ENCODE measurements around the gene TRIM3. TPM values are rescaled to one million over a fixed set of nuclear protein-coding genes. Genes with fewer than 3 reads are reported as not detected.

The TRIM3 gene
- polyA plus RNA-seq, 1 donor from 2014 or later = 81.7 TPM

- no peak overlapping the region for H3K4me2 ChIP-seq (ENCODE audit: low read length)
- no peak overlapping the region for H3K4me3 ChIP-seq (ENCODE audit: low read length)
- no peaks in the 10 kb centered on the region for H3K9me2 ChIP-seq (ENCODE audit: insufficient read depth, low read length)
- H3K79me2 ChIP-seq (replicated peaks; ENCODE audit: insufficient read depth, low read length) = peaks cover 23% of the 10 kb centered on the region
- H3K9me3 ChIP-seq (ENCODE audit: low read length) = no peaks in the 10 kb centered on the region
- no peaks in the 10 kb centered on the region for H4K20me1 ChIP-seq (ENCODE audit: insufficient read depth)
- no peak overlapping the region for H3K27ac ChIP-seq (ENCODE audit: low read length)
- no peaks in the 10 kb centered on the region for H3F3A ChIP-seq (ENCODE audit: insufficient read depth, low read length, poor library complexity, severe bottlenecking)
- no peak overlapping the region for H2AFZ ChIP-seq (ENCODE audit: low read depth, low read length)
- no peak overlapping the region for H3K9ac ChIP-seq (ENCODE audit: low read length)
- no peaks in the 10 kb centered on the region for H3K36me3 ChIP-seq (ENCODE audit: insufficient read depth, low read length)
- H3K27me3 ChIP-seq (ENCODE audit: insufficient read depth, low read depth, low read length) = no peaks in the 10 kb centered on the region
- TF ChIP-seq TAF1 (IDR thresholded peaks at IDR 0.05; ENCODE audit: low read depth) = no peak
- no peak for TF ChIP-seq SMC3 (conservative IDR thresholded peaks at IDR 0.05; ENCODE audit: poor library complexity)
- TF ChIP-seq CTCF (IDR thresholded peaks at IDR 0.05; ENCODE audit: poor library complexity, severe bottlenecking) = no peak
- no peak for TF ChIP-seq POLR2AphosphoS5 (IDR thresholded peaks at IDR 0.05)
- no peak for TF ChIP-seq EP300 (conservative IDR thresholded peaks at IDR 0.05; ENCODE audit: poor library complexity, severe bottlenecking)
- no peak for TF ChIP-seq EZH2 (IDR thresholded peaks at IDR 0.05; ENCODE audit: borderline replicate concordance, insufficient read depth, low read length, poor library complexity, severe bottlenecking)
- no peak for TF ChIP-seq RAD21 (conservative IDR thresholded peaks at IDR 0.05)
- no peak for TF ChIP-seq REST (IDR thresholded peaks at IDR 0.05; ENCODE audit: borderline replicate concordance)
- TF ChIP-seq MXI1 (conservative IDR thresholded peaks at IDR 0.05; ENCODE audit: poor library complexity, severe bottlenecking) = no peak
Observed at GRCh38 chr11:6476571-6476970, 2.8 kb upstream of the TRIM3 start.

GRCh38 chr11:6475936-6476335 is 2.2 kb upstream of the TRIM3 start:
- Histone ChIP-seq H3K9me3 (ENCODE audit: low read length) (no peaks in the 10 kb centered on the region), H3K4me2 (ENCODE audit: low read length) (no peak overlapping the region), H3F3A (ENCODE audit: insufficient read depth, low read length, poor library complexity, severe bottlenecking) (no peaks in the 10 kb centered on the region), H3K79me2 (replicated peaks; ENCODE audit: insufficient read depth, low read length) (peaks cover 21% of the 10 kb centered on the region), H3K4me3 (ENCODE audit: low read length) (no peak overlapping the region), H3K36me3 (ENCODE audit: insufficient read depth, low read length) (no peaks in the 10 kb centered on the region), H3K9me2 (ENCODE audit: insufficient read depth, low read length) (no peaks in the 10 kb centered on the region), H4K20me1 (ENCODE audit: insufficient read depth) (no peaks in the 10 kb centered on the region), H3K9ac (ENCODE audit: low read length) (no peak overlapping the region), H3K27ac (ENCODE audit: low read length) (no peak overlapping the region), H3K27me3 (ENCODE audit: insufficient read depth, low read depth, low read length) (no peaks in the 10 kb centered on the region), H2AFZ (ENCODE audit: low read depth, low read length) (no peak overlapping the region)
- TF ChIP-seq POLR2AphosphoS5 (IDR thresholded peaks at IDR 0.05) (no peak), RAD21 (conservative IDR thresholded peaks at IDR 0.05) (no peak), MXI1 (conservative IDR thresholded peaks at IDR 0.05; ENCODE audit: poor library complexity, severe bottlenecking) (no peak), SMC3 (conservative IDR thresholded peaks at IDR 0.05; ENCODE audit: poor library complexity) (no peak), REST (IDR thresholded peaks at IDR 0.05; ENCODE audit: borderline replicate concordance) (no peak), EP300 (conservative IDR thresholded peaks at IDR 0.05; ENCODE audit: poor library complexity, severe bottlenecking) (no peak), TAF1 (IDR thresholded peaks at IDR 0.05; ENCODE audit: low read depth) (no peak), CTCF (IDR thresholded peaks at IDR 0.05; ENCODE audit: poor library complexity, severe bottlenecking) (no peak), EZH2 (IDR thresholded peaks at IDR 0.05; ENCODE audit: borderline replicate concordance, insufficient read depth, low read length, poor library complexity, severe bottlenecking) (no peak)
